Gastroesophageal sphincter (tissue), 3 donors: Measurements from ENCODE around the gene CNNM1.

Experiments
- POLR2A ChIP-seq, 2 donors: fragments of 450-650 bp; IDR thresholded peaks; one replicate each; pipeline ENCODE4 v1.6.1; 2017; ENCODE audit warnings: antibody characterized with exemption in 2 of 2, mild to moderate bottlenecking in 2 of 2, moderate library complexity in 1 of 2
- TF ChIP-seq, protein P1 (sequence below), 4 experiments: fragments of 200-600 bp in 2 of 4; fragments of 450-650 bp in 2 of 4; sonication (generic) in 1 of 4; IDR thresholded peaks; one replicate each; pipeline ENCODE4 v1.5.1; 2017 to 2019; ENCODE audit warnings: antibody characterized with exemption in 4 of 4, mild to moderate bottlenecking in 2 of 4, moderate library complexity in 2 of 4

DNA sequence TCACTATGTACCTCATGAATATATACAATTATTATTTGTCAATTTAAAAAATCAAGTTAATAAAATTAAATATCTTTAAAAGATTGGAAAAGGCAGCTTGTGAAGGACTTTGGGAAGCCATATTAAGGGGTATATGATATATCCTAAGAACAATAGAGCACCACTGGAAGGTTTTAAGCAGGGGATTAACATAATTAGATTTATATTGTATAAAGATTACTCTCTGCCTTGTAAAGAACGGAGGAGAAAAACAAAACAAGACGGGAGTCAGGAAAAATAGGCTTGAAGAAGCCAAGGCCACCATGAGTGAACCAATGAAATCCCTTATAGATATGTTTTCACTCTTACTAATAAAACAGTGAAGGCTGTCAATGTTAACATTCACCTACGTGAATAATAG lies 11.1 kb upstream of the CNNM1 start:
- TF ChIP-seq, protein P1, sequence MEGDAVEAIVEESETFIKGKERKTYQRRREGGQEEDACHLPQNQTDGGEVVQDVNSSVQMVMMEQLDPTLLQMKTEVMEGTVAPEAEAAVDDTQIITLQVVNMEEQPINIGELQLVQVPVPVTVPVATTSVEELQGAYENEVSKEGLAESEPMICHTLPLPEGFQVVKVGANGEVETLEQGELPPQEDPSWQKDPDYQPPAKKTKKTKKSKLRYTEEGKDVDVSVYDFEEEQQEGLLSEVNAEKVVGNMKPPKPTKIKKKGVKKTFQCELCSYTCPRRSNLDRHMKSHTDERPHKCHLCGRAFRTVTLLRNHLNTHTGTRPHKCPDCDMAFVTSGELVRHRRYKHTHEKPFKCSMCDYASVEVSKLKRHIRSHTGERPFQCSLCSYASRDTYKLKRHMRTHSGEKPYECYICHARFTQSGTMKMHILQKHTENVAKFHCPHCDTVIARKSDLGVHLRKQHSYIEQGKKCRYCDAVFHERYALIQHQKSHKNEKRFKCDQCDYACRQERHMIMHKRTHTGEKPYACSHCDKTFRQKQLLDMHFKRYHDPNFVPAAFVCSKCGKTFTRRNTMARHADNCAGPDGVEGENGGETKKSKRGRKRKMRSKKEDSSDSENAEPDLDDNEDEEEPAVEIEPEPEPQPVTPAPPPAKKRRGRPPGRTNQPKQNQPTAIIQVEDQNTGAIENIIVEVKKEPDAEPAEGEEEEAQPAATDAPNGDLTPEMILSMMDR (IDR thresholded peaks at IDR 0.05), result no peak
- no peak for TF ChIP-seq POLR2A (IDR thresholded peaks at IDR 0.05)
